NCI-H345 treated with DMSO at 0.1 percent for 48 hours (cell line): ENCODE measurements around the gene HMOX1.
A peak's percentile ranks its signal among the peaks of the same experiment; 100 is the strongest.

ENCODE experiments used
- DNase-seq: peaks from one replicate; lab custom pipeline; 2025; ENCODE audit not compliant: unreplicated experiment; lab: John Stamatoyannopoulos, UW

Gene HMOX1

DNA sequence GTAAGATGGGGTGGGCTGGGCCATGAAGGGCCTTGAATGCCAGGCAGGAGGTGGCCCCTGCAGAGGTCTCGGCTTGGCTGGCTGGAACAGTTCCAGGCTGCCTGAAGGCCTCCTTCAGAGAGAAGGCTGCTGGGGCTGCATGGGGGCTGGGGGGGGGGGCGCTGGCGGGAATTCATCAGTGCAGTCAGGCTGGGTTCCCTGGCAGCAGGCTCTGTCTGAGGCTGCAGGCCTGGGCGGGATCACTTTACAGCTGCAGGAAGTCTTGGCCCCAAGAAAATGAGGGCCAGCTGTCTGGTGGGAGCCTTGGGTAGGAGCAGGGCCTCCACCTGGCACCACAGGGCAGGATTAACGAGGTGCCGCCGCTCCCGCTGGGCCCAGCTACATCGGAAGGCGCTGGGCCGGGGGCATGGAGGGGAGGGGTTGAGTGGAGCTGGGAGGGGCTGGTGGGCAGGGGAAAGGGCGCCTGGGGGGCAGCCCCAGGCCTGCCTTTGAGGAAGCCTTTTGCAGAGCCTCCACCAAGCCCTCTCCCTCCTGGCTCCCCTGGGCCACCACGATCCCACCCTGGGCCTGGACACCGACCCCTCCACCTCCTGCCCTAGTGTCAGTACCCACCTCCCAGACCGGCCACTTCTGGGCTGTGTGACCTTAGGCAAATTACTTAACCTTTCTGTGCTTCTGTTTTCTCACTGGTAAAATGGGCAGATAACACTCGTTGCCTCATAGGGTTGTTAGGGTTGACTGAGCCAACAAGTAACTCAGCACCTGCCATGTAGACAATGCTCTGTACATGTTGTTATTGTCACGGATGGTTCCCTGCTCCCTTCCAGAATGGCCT lies 31.0 kb upstream of the HMOX1 start:
- peak; percentile 28 for DNase-seq

DNA sequence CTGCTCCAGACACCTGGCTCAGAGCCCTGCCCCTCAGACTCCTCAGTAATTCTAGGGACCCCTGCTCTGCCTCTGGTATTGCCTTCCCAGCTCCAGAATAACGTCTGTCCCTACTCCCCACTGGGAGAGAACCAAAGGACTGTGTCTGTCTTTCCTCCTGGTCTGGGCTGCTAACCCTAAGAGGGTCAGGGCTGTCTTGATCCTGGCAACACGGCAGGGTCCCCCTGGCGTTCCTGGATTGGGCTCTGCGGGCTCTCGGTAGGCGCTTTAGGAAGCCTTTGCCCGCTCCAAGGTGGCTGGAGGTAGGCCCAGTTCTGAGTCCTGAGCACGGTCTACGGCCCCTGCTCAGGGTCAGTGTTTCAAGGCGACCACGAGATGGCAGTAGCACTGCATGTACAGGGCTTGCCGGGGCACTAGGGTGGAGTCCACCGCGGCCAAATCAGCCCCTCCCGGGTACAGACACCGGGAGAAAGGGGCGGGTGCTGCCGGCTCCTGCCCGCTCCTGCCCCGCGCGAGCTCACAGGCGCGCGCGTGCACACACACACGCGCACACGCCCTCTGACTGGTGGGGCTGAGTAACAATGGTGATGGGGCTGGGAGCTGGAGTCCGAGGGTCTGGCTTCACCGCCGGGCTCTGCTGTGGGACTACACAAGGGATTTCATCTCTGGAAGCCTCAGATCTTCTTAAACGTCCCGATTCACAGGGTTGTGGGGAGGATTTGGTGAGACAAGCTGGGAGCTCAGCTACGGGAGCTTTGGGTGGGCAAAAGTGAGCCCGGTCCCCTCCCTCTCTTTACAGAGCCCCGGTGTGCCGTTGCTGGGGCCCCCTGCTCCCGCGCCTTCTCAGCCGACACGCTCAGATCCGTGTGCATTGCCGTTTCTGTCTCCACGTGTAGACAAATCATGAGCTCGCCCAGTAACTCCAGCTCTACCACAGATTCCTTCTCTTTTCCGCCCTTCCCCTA lies 30.1 kb upstream of the HMOX1 start:
- peak; percentile 29 for DNase-seq

DNA sequence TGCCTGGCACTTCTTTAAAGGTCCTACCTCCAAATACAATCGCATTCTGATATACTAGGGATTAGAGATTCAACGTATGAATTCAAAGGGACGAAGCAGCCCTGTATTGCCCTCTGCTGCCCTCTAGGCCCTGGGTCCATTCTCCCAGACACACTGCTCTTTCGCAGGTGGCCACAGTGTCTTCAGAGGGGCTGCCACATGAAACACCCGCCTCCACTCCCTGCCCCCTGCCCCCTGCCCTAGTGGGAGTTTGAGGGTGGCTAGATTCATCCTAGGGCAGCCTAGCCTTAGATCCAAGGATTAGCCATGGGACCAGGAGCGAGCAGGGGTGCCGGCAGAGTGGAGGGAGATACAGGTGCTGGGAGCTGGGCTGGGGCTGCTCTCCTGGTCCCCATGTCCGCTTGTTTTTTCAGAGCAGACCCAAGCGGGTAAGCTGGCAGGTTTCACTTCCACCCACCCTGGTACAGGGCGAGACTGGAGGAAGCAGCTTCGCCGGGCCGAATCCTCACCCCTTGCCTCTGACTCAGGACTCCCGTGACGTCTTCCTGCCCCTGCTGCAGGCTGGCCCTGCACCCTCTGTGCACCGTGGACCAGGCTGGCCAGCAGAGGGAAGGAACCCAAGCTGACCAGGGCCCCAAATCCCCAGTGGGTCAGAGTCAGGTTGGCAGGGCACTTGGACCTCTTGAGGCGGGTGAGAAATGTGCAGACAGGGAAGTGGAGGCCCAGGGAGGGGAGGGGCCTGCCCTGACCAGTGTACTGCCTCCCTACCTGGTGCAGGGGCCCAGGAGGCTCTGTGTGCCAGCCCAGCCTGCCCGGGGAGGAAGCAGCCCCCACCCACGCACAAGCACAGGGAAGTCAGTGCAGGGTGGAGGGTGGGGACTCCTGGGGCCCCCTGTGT lies 28.4 kb upstream of the HMOX1 start:
- no peak for DNase-seq

DNA sequence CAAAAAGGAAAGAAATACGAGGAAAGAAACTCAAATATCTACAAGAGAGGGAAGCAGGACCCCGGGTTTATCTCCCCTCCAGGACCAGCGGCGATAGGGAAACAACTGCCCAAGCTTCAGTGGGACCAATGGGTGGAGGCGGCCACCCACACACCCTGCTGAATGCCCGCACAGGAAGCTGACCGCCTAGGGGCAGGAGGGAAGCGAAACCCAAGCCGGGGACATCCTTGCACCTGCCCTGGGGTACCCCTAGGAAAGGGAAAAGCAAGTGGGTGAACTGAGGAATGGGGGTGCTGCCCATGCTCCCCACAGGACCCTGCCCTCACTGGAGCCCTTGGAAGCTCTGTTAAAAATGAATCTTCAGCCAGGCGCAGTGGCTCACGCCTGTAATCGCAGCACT lies 27.6 kb upstream of the HMOX1 start:
- DNase-seq: no peak

DNA sequence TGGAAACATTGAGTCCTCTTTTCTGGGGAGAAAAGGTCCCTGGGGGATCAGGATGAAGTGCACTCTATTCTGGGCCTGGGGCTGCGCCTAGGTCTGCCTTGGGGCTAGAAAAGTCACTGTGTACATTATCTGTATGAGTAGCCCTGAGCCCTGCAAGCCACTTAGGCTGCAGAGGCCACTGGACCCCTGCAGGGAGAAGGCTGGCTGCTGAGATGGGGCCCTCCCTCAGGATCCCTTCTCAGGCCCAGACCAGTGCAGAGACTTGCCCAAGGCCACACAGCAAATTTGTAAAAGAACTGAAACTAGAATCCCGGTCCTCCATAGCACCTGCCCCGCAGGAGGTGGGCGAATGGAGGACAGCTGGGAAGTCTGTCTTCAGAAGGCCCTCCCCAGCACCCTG lies 26.8 kb upstream of the HMOX1 start:
- DNase-seq: no peak

DNA sequence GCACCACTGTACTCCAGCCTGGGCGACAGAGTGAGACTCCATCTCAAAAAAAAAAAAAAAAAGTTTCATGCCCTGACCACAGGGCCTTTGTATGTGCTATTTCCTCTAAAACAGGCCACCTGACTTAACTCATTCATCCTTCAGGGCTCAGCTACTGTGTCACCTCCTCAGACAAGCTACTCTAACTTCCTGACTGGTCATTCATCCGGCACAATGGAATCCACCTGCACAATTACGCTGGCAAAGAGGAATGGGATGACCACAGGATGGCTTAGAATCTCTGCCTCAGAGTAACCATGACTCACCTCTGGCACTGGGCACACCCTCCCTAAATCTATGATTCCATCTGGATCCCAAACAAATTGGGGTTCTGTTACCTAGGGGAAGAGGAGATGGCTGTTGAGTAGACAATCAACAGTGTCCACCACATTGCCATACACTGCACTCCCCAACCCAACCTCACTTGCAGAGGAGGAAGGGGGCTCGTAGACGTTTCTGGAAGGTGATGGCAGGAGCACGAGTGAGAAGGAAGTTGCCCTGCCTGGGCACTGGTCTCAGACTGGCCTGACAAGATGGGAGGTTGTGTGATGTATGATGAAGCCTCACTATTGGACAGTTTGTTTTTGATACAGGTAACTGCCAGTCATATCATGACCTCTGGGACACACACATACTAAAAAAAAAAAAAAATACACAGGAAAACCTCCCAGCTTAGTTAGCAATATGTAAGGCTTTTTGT lies 22.8 kb upstream of the HMOX1 start:
- DNase-seq: no peak

DNA sequence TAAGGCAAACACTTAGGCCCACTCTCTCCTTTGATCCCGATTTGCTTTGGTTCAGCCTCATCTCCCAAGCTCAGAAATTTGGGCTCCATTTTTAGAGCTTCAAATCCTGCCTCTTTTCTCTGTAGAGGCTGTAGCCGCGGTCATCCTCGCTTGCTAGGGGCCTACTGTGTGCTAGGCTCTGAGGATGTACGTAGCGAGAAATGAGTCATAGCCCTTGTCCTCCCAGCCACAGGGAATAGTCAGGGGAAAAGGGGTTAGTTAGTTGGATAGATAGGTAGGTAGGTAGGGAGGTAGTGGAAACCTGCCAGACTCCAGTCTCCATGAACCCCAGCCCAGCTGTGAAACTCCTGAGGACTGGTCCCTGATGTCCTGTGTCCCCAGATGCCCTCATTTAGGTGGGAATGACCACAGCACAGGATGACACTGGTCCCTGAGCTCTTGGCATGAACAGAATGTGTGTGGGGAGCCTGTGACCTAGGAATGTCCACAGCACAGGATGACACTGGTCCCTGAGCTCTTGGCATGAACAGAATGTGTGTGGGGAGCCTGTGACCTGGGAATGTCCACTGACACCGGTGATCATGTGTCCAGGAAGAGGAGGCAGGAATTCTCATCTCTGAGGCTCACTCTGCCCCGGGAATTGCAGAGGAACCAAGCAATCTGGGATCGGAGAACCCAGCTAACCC lies 21.4 kb upstream of the HMOX1 start:
- DNase-seq: no peak

DNA sequence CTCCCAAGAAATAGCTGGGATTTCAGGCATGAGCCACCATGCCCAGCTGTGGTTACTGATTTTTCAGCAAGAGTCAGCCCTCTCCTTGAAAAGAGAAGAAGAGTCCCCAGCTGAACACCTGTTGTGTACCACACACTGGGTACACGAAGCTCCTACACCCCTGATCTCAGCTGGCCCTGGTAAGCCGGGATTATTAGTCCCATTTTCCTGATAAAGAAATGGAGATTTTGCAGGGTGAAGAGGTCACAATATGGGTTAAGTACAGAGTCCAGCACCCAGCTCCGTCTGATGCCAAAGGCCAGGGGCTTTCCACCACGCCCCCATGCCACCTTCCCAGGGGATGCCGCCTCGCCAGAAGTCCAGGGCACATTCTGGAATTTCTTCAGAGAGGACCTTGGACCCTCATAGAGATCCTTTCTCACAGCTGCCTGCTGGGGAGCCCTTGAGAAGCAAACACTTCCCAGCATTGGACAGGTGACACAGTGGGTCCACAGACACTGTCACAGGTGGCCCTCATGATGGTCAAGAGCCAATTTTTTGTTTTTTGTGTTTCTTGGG lies 19.8 kb upstream of the HMOX1 start:
- no peak for DNase-seq

DNA sequence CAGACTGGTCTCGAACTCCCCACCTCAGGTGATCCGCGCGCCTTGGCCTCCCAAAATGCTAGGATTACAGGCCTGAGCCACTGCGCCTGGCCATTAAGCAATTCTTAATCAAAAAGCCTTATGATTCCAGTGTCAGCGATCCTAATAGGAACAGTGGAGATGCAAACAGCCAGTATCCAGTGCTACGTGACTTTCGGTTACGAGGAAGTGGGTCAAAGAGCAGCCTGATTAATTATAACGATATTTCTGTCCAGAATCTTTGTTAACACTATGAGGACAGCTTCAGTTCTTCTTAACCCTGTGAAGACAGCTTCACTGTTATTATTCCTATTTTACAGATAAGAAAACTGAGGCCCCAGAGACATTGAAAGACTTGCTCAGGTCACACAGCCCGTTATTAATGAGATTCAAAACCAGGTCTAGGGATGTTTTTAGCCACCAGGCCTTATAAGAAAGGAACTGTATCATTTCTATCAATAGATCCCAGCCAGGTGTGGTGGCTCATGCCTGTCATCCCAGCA lies 17.3 kb upstream of the HMOX1 start:
- no peak for DNase-seq

DNA sequence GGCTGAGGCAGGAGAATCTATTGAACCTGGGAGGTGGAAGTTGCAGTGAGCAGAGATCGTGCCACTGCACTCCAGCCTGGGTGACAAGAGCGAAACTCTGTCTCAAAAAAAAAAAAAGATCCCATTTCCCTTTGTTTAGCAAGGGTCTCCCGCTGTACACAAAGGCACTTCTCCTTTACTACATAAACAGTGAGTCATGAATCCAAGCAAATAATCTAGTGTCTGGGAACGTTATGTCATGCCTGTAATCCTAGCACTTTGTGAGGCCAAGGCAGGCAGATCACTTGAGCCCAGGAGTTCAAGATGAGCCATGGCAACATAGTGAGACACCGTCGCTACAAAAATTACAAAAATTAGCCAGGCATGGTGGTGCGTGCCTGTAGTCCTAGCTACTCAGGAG lies 16.7 kb upstream of the HMOX1 start:
- peak; percentile 38 for DNase-seq

DNA sequence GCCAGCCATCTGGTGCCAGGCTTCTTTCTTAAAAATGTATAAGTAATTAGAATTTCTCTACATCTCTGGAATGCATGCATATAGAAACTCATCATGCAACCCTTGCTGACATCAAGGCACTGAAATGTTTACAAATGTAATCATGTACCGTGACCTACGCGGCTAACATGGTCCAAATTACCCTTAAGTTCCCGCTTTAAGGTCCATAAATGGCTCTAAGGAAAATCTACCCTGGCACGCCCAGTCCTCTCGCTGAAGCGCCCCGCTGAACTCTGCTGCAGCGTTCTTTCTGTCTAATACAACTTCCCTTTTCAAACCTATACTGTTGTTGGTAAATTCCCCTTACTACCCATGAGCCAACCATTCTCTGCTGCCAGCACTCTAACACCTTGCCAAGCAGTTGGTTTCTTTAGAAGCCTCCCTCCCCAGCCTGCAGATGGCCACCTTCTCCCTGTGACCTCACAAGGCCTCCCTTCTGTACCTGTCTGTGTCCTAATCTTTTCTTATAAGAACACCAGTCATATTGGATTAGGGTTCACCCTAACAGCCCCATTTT lies 13.5 kb upstream of the HMOX1 start:
- no peak for DNase-seq

DNA sequence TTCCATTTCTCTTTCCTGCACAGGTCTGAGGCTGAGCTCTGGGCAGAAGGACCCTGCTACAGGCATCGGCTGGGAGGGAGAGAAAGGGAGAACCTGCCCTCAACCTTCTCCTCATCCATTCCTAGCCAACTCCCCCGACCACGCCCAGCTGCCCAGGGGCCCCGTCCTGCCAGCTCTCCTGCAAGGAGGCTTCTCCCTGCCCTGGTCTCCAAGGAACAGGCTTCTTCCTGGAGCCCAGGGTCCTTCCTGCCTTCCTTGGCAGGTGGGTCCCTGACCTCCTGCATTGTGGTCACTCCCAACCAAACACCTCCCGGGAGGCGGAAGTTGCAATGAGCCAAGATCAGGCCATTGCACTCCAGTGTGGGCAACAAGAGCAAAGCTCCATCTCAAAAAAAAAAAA lies 12.5 kb upstream of the HMOX1 start:
- no peak for DNase-seq

DNA sequence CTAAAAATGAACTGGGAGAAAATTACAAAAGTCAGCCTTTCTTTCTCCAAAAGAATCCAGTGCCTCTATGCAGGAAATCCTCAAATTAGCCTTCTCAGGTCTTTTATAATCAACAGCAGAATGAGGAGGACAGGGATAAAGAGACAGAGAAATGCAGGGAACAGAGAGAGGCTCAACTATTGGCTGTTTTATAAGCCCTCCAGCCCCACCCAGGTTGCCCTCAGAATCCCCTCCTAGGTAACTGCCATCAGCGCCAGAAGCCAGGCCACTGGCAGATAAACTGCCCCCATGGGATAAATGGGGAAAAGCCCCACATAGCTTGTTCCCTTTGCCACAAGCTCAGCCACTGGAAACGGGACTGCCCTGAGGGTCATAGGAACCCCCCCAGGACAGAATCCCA lies 10.9 kb upstream of the HMOX1 start:
- DNase-seq: no peak

DNA sequence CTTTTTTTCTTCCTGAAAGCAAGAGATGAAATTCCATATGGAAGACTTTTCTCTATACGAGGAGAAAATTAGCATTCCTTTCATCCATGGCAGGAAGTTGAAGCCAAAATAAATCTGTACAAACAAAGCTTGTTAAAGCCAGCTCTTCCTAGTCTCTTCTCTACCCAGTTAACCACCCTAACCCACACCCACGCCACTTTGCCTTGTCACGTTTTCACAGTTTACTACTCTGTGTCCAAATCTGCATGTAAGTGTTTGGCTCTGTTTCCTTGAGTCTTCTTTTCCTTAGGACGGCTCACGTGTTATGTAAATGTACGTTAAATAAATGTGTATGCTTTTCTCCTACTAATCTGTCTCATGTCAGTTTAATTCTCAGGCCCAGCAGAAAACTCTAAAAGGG lies 7.1 kb upstream of the HMOX1 start:
- DNase-seq: no peak

DNA sequence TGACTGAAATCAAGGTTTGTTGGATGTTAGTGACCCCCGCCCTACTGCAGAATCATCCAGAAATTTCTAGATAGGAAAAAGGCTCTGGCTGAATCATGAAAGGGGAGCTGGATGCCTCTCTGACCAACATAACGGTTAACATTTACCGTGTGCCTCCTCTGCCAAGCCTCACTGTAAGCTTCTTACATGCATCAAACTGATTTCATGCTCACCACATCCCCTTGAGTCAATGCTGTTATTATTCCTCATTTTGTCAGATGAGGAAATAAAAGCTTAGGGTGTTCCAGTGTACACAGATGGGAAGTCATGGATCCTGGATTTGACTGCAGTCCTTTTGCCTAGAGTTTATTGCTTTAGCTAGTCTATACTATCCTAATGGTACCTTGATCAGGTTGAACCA lies 5.9 kb upstream of the HMOX1 start:
- DNase-seq: no peak

DNA sequence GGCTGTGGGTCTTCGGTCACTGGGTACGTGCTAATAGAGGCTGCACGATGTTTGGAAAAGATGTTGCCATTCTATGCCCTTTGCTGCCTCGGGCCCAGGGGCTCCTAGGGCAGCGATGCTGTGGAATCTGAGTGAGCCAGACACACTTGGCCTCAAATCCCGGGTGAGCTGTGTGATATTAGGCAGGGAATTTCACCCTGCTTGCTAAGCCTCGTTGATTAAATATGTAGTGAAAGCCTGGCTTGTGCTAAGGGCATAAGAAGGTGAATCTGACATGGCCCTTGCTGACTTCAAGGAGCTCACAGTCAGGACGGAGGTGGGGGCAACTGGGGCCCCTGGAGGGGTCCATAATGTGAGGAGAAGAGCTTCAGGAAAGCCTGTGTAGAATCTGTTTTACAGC lies 5.4 kb upstream of the HMOX1 start:
- DNase-seq: no peak

DNA sequence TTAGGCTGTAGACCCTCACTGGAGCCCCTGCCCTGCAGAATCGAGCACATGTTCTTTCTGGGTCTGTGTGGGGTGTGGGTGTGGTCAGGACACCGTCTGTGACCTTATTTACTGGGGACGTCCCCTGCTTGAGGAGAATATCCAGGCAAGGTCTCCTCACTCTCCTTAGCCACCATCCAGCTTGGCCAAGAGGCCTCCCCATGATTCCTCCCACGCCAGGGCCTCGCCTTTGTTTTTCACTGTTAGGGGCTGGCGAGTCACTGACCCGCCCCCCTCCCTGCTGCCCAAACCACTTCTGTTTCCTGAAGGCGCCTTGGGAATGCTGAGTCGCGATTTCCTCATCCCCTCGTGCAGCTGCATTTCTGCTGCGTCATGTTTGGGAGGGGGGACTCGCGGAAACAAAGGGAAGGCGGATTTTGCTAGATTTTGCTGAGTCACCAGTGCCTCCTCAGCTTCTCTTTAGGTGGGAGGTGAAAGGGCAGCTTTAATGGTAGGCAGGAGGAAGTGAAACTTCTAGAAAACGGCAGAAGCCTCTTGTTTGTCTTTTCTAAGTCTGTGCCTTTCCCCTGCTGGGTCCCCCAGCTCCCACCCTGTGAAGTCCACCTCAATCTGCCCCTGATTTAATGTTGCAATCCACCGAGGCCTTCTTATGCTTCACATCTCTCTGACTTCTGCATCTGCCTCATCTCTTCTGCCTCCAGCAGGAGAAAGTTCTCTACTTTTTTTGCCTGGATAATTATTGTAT lies 4.0 kb upstream of the HMOX1 start:
- no peak for DNase-seq

DNA sequence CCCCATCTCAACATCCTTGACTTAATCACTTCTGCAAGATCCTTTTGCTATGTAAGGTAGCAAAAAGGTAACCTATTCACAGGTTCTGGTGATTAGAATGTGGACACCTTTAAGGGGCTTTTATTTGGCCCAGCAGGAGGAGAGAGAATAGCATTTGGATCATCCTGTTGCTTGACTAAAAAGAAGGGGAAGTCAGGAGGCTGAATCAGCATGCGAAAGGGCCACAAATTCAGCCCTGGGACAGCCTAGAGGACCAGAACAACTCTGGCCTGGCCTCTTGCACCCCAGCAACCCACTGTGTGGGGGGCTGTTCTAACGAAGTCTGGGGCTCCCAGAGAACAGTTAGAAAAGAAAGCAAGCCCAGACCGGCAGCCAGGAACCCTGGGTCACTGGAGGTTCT lies 3.2 kb upstream of the HMOX1 start:
- DNase-seq: no peak
